Nephron progenitor cell (in vitro differentiated cells): ENCODE measurements around the gene PAX5.

Experiments
- DNase-seq: peaks from one replicate; pipeline ENCODE4 v3.0.0; 2021
- H3K27ac Mint-ChIP-seq: 2 replicates; pipeline ENCODE4 v1.8.0; 2021; ENCODE audit warnings: mild to moderate bottlenecking, moderate library complexity, mixed read lengths
- H3K27me3 Mint-ChIP-seq: 2 replicates; pipeline ENCODE4 v1.8.0; 2021; ENCODE audit warnings: mild to moderate bottlenecking, low read depth, mixed read lengths; ENCODE audit not compliant: poor library complexity
- H3K36me3 Mint-ChIP-seq: 2 replicates; pipeline ENCODE4 v1.8.0; 2021; ENCODE audit warnings: low read depth, mixed read lengths
- H3K4me1 Mint-ChIP-seq: 2 replicates; pipeline ENCODE4 v1.8.0; 2021; ENCODE audit warnings: mixed read lengths
- H3K4me3 Mint-ChIP-seq: 2 replicates; pipeline ENCODE4 v1.8.0; 2021; ENCODE audit warnings: mild to moderate bottlenecking, moderate library complexity, mixed read lengths
- H3K9me3 Mint-ChIP-seq: 2 replicates; pipeline ENCODE4 v1.8.0; 2021; ENCODE audit warnings: mild to moderate bottlenecking, moderate library complexity, mixed read lengths
- TF ChIP-seq, protein P1 (sequence below): fragments of 200-600 bp; sonication (generic); IDR thresholded peaks from 2 replicates; pipeline ENCODE4 v1.5.0; 2021; ENCODE audit warnings: antibody characterized with exemption

PAX5 gene

DNA sequence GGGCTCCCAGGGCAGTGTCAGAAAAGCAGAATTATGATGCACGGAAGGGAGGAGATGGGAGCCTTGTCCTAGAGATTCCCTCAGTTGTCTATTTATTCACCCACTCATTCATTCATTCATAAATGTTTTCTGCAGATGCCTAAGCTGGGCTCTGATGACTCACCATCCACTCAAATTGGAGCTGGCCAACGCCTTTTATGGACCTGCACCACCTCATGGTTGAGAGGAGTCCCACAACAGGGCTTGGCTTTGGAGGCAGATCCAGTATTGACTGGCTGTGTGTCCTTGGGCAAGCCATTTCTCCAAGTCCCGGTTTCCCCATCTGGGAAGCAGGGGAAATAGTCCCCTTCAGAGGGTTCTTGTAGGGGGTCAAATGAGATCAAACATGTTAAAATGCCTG is 233.6 kb downstream of the PAX5 start:
- Mint-ChIP-seq H3K9me3 (peaks cover 7% of the 10 kb centered on the region), H3K27me3 (peaks cover 28% of the 10 kb centered on the region), H3K27ac (no peak overlapping the region), H3K4me3 (no peak overlapping the region), H3K36me3 (no peaks in the 10 kb centered on the region), H3K4me1 (peaks cover 35% of the 10 kb centered on the region)
- no peak for DNase-seq
- TF ChIP-seq, protein P1, sequence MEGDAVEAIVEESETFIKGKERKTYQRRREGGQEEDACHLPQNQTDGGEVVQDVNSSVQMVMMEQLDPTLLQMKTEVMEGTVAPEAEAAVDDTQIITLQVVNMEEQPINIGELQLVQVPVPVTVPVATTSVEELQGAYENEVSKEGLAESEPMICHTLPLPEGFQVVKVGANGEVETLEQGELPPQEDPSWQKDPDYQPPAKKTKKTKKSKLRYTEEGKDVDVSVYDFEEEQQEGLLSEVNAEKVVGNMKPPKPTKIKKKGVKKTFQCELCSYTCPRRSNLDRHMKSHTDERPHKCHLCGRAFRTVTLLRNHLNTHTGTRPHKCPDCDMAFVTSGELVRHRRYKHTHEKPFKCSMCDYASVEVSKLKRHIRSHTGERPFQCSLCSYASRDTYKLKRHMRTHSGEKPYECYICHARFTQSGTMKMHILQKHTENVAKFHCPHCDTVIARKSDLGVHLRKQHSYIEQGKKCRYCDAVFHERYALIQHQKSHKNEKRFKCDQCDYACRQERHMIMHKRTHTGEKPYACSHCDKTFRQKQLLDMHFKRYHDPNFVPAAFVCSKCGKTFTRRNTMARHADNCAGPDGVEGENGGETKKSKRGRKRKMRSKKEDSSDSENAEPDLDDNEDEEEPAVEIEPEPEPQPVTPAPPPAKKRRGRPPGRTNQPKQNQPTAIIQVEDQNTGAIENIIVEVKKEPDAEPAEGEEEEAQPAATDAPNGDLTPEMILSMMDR: no peak

GRCh38 chr9:36798350-36799065 is 235.6 kb downstream of the PAX5 start:
- Mint-ChIP-seq H3K36me3 (no peaks in the 10 kb centered on the region), H3K27ac (peak overlapping the region; percentile 20), H3K4me1 (peaks cover 24% of the 10 kb centered on the region), H3K27me3 (peaks cover 33% of the 10 kb centered on the region), H3K9me3 (peaks cover 10% of the 10 kb centered on the region), H3K4me3 (no peak overlapping the region)
- DNase-seq: peak; percentile 31
- TF ChIP-seq, protein P1: peak; percentile 36

DNA sequence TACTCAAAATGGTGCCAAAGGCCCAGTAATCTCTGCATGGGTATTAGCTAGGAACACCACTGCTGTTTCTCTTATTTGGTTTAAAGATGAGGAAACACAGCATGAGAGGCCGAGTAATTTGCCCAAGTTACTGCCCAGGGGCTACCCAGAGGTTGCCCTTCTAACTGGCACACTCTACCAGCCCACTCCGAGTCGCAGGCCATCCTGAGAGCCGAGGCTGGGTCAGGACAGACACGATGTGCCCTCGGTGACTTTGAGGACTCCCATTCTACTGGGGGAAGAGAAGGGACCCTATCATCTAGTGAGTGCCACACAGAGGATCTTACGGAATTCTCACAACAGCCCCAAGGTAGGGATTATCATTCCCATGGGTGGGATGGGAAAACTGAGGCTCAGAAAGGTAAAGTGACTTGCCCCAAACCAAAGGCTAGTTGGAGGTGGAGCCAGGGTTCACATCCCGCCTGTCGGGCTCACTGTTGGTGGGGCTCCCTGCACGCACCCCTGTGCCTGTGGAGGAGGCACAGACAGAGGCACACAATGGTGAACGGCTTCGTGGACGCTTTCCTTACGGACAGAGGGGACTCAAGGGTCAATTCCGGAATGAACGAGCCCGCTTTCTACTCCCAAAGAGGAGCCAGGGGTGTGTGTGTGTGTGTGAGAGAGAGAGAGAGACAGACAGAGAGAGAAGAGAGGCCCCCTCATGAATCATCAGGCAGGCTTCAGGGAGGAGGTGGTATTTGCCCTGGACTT is 236.4 kb downstream of the PAX5 start:
- Mint-ChIP-seq H3K27ac (peak overlapping the region; percentile 20), H3K4me3 (no peak overlapping the region), H3K4me1 (peaks cover 17% of the 10 kb centered on the region), H3K27me3 (peaks cover 28% of the 10 kb centered on the region), H3K36me3 (no peaks in the 10 kb centered on the region), H3K9me3 (peaks cover 12% of the 10 kb centered on the region)
- TF ChIP-seq, protein P1: no peak
- no peak for DNase-seq

DNA sequence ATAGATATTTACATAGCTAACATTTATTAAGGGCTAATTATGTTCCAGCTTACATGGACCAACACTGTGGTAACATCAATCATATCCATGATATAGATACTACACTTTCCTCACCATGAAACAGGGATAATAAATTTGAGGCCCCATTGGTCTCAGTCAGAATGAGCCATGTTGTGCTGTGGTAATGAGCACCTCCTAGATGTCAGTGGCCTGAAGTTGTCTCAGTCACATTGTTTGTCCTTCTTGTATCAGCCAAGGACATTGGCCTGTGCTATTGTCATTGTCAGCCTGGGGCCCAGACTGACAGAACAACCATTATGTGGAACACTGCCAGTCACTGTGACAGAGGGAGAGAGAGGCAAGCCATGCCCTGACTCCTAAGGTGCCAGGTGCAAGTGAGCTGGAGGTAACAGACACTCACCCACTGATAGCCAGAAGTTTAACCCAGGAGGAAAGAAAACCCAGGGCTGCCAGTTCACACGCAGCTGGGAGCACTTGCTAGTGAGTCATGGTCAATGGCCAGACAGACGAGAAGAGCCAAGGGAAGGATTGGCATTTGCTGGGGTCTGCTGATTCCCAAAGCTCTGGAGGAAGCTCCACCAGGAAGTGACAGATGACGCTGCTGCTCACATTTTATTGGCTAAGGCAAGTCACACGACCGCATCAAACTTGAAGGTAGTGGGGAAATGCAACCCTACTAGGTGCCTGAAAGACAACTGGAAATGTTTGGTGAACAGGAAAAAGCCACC is 237.2 kb downstream of the PAX5 start:
- H3K4me3 Mint-ChIP-seq: no peak overlapping the region
- no peaks in the 10 kb centered on the region for H3K36me3 Mint-ChIP-seq
- H3K9me3 Mint-ChIP-seq: peaks cover 13% of the 10 kb centered on the region
- TF ChIP-seq, protein P1: no peak
- DNase-seq: no peak
- H3K27me3 Mint-ChIP-seq: peaks cover 28% of the 10 kb centered on the region
- no peak overlapping the region for H3K27ac Mint-ChIP-seq
- peaks cover 9% of the 10 kb centered on the region for H3K4me1 Mint-ChIP-seq

GRCh38 chr9:36794461-36794860 is 239.6 kb downstream of the PAX5 start:
- peaks cover 14% of the 10 kb centered on the region for H3K9me3 Mint-ChIP-seq
- TF ChIP-seq, protein P1: no peak
- no peak for DNase-seq
- H3K27ac Mint-ChIP-seq: no peak overlapping the region
- no peak overlapping the region for H3K4me3 Mint-ChIP-seq
- peaks cover 21% of the 10 kb centered on the region for H3K4me1 Mint-ChIP-seq
- H3K27me3 Mint-ChIP-seq: peaks cover 28% of the 10 kb centered on the region
- no peaks in the 10 kb centered on the region for H3K36me3 Mint-ChIP-seq
